ENCODE data around the gene P2RX1.

- TF ChIP-seq EZH2 (optimal IDR thresholded peaks at IDR 0.05; ENCODE audit: low read depth, low read length), result no peak
- TF ChIP-seq, protein P1, sequence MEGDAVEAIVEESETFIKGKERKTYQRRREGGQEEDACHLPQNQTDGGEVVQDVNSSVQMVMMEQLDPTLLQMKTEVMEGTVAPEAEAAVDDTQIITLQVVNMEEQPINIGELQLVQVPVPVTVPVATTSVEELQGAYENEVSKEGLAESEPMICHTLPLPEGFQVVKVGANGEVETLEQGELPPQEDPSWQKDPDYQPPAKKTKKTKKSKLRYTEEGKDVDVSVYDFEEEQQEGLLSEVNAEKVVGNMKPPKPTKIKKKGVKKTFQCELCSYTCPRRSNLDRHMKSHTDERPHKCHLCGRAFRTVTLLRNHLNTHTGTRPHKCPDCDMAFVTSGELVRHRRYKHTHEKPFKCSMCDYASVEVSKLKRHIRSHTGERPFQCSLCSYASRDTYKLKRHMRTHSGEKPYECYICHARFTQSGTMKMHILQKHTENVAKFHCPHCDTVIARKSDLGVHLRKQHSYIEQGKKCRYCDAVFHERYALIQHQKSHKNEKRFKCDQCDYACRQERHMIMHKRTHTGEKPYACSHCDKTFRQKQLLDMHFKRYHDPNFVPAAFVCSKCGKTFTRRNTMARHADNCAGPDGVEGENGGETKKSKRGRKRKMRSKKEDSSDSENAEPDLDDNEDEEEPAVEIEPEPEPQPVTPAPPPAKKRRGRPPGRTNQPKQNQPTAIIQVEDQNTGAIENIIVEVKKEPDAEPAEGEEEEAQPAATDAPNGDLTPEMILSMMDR (IDR thresholded peaks at IDR 0.05; ENCODE audit: low read length), result no peak
- no peak for TF ChIP-seq EZH2phosphoT487 (IDR thresholded peaks at IDR 0.05; ENCODE audit: low read length)
Observed at GRCh38 chr17:3922765-3923164, 6.5 kb upstream of the P2RX1 start.

Measured in MM.1S (cell line).